CD4-positive, alpha-beta T cell (primary cell): ENCODE results near the gene ARHGAP15. TPM values are rescaled to one million over a fixed set of nuclear protein-coding genes. Genes with fewer than 3 reads are reported as not detected.

Experiments used
- ATAC-seq: fragments of 200-7000 bp; cut with Tn5 transposase; one replicate; pipeline ENCODE4 v1.10.0; 2022; ENCODE audit warnings: mild to moderate bottlenecking; ENCODE audit not compliant: poor library complexity
- CTCF ChIA-PET: fragments of 350-600 bp; sonication (Branson Sonifier 250); formaldehyde crosslinking; loops from one replicate; lab custom pipeline; 2021; ENCODE audit warnings: antibody characterized with exemption, inconsistent platforms; lab: Charles Lee
- POLR2A ChIA-PET: fragments of 350-600 bp; sonication (Branson Sonifier 250); formaldehyde crosslinking; loops from one replicate; lab custom pipeline; 2021; ENCODE audit warnings: antibody characterized with exemption, inconsistent platforms; lab: Charles Lee
- DNase-seq, 14 experiments: peaks; one replicate each; pipeline ENCODE4 v3.0.0-alpha.2; 2013 to 2020; ENCODE audit warnings: mixed read lengths in 2 of 14
- H3K27ac ChIP-seq, 2 donors: one replicate each; pipeline versions ENCODE4 v1.5.1 to v1.7.0; 2013; ENCODE audit warnings: low read length in 2 of 2, low read depth in 1 of 2, mild to moderate bottlenecking in 1 of 2
- H3K27me3 ChIP-seq, 2 experiments: 1 replicate in 1 of 2; 2 replicates in 1 of 2; pipeline versions ENCODE4 v1.6.1 to v1.7.0; 2013; ENCODE audit warnings: low read length in 2 of 2, control low read depth in 1 of 2, mild to moderate bottlenecking in 1 of 2, moderate library complexity in 1 of 2; ENCODE audit not compliant: insufficient read depth in 2 of 2, control insufficient read depth in 1 of 2
- H3K36me3 ChIP-seq: one replicate; pipeline ENCODE4 v1.6.1; 2013; ENCODE audit warnings: low read length, control low read depth; ENCODE audit not compliant: insufficient read depth
- H3K4me1 ChIP-seq: one replicate; pipeline ENCODE4 v1.6.1; 2013; ENCODE audit warnings: low read length, control low read depth; ENCODE audit not compliant: insufficient read depth
- H3K4me3 ChIP-seq: one replicate; pipeline ENCODE4 v1.5.1; 2013; ENCODE audit warnings: mild to moderate bottlenecking, low read length, moderate library complexity
- H3K9me3 ChIP-seq, 2 experiments: 1 replicate in 1 of 2; 2 replicates in 1 of 2; pipeline versions ENCODE4 v1.6.1 to v1.7.0; 2013; ENCODE audit warnings: low read length in 2 of 2, mild to moderate bottlenecking in 2 of 2, control low read depth in 1 of 2, moderate library complexity in 1 of 2; ENCODE audit not compliant: control insufficient read depth in 1 of 2, insufficient read depth in 1 of 2
- H3K27ac Mint-ChIP-seq: one replicate; pipeline ENCODE4 v1.8.0; 2020; ENCODE audit warnings: mixed read lengths
- H3K27me3 Mint-ChIP-seq: one replicate; pipeline ENCODE4 v1.8.0; 2021; ENCODE audit warnings: mixed read lengths
- H3K36me3 Mint-ChIP-seq: one replicate; pipeline ENCODE4 v1.8.0; 2021; ENCODE audit warnings: low read depth, mixed read lengths
- H3K4me1 Mint-ChIP-seq: one replicate; pipeline ENCODE4 v1.8.0; 2021; ENCODE audit warnings: low read depth, mixed read lengths
- H3K4me3 Mint-ChIP-seq: one replicate; pipeline ENCODE4 v1.8.0; 2020; ENCODE audit warnings: mild to moderate bottlenecking, mixed read lengths
- H3K9me3 Mint-ChIP-seq: one replicate; pipeline ENCODE4 v1.8.0; 2020; ENCODE audit warnings: mixed read lengths
- intact Hi-C, 2 experiments: fragments of 100-400 bp; cut with DNase I in 1 of 2; cut with micrococcal nuclease in 1 of 2; formaldehyde crosslinking; loops; one replicate each; pipeline versions ENCODE4 v1.15.1 to v1.9.0; 2023 to 2025; cut with DNase I, micrococcal nuclease
- total RNA-seq, 174 experiments: library from RNA in 2 of 174; stranded (reverse) in 2 of 174; gene quantifications; one replicate each; pipeline ENCODE4 v1.2.3 and lab custom pipeline; 2021 to 2026
- TF ChIP-seq, protein P1 (sequence below): fragments of 200-600 bp; IDR thresholded peaks from one replicate; pipeline ENCODE4 v1.8.0; 2022; ENCODE audit warnings: antibody characterized with exemption, mild to moderate bottlenecking

The ARHGAP15 gene
- total RNA-seq, 2 experiments from 2014 or later: 158 to 165 TPM

DNA sequence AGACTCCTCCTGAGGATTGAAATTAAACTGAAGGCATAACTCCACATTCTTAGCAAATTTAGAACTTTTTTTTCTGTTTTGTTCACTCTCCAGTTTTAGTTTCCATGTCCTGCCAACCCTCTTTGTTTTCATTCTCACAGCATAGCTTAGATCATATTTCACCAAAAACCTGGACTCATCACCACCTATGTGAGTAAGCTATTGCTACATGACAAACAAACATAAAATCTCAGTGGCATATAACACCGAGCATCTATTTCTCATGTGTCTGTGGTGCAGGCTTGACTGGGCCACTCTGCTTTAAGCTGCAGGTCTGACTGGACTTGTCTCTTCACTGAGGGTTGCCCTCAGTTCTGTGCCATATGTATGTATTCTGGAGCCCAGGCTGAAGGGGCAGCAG, 385.2 kb downstream of the ARHGAP15 start:
- Mint-ChIP-seq H3K36me3 (peaks cover 92% of the 10 kb centered on the region), H3K27me3 (no peaks in the 10 kb centered on the region), H3K4me3 (no peak overlapping the region), H3K9me3 (peaks cover 6% of the 10 kb centered on the region), H3K4me1 (peaks cover 15% of the 10 kb centered on the region), H3K27ac (no peak overlapping the region)
- CTCF ChIA-PET: no interaction called here
- Histone ChIP-seq H3K27me3 (no peaks in the 10 kb centered on the region), H3K9me3 (no peaks in the 10 kb centered on the region), H3K4me1 (no peaks in the 10 kb centered on the region), H3K4me3 (no peak overlapping the region), H3K36me3 (peaks cover 79% of the 10 kb centered on the region), H3K27ac (no peak overlapping the region)
- intact Hi-C loops: no loop called here
- DNase-seq: no peak
- ATAC-seq: no peak
- POLR2A ChIA-PET: no interaction called here
- TF ChIP-seq, protein P1, sequence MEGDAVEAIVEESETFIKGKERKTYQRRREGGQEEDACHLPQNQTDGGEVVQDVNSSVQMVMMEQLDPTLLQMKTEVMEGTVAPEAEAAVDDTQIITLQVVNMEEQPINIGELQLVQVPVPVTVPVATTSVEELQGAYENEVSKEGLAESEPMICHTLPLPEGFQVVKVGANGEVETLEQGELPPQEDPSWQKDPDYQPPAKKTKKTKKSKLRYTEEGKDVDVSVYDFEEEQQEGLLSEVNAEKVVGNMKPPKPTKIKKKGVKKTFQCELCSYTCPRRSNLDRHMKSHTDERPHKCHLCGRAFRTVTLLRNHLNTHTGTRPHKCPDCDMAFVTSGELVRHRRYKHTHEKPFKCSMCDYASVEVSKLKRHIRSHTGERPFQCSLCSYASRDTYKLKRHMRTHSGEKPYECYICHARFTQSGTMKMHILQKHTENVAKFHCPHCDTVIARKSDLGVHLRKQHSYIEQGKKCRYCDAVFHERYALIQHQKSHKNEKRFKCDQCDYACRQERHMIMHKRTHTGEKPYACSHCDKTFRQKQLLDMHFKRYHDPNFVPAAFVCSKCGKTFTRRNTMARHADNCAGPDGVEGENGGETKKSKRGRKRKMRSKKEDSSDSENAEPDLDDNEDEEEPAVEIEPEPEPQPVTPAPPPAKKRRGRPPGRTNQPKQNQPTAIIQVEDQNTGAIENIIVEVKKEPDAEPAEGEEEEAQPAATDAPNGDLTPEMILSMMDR: no peak

- TF ChIP-seq, protein P1: no peak
- peaks cover 6% of the 10 kb centered on the region for H3K9me3 Mint-ChIP-seq
- Histone ChIP-seq H3K27me3 (no peaks in the 10 kb centered on the region), H3K4me3 (no peak overlapping the region), H3K9me3 (no peaks in the 10 kb centered on the region), H3K4me1 (no peaks in the 10 kb centered on the region), H3K36me3 (peaks cover 84% of the 10 kb centered on the region), H3K27ac (no peak overlapping the region)
- CTCF ChIA-PET: no interaction called here
- no peak overlapping the region for H3K4me3 Mint-ChIP-seq
- POLR2A ChIA-PET: no interaction called here
- H3K36me3 Mint-ChIP-seq: peaks cover 96% of the 10 kb centered on the region
- H3K27me3 Mint-ChIP-seq: no peaks in the 10 kb centered on the region
- no peak overlapping the region for H3K27ac Mint-ChIP-seq
- no peak for DNase-seq
- intact Hi-C loops: no loop called here
- H3K4me1 Mint-ChIP-seq: peaks cover 24% of the 10 kb centered on the region
- no peak for ATAC-seq
These were observed 386.1 kb downstream of the ARHGAP15 start for GRCh38 chr2:143515318-143515717.

GRCh38 chr2:143519521-143519920, 390.3 kb downstream of the ARHGAP15 start:
- DNase-seq (no peak), ATAC-seq (no peak)
- Mint-ChIP-seq H3K36me3 (peaks cover 94% of the 10 kb centered on the region), H3K27me3 (no peaks in the 10 kb centered on the region), H3K4me3 (no peak overlapping the region), H3K27ac (no peak overlapping the region), H3K4me1 (peaks cover 65% of the 10 kb centered on the region), H3K9me3 (peaks cover 3% of the 10 kb centered on the region)
- H3K27me3 ChIP-seq: no peaks in the 10 kb centered on the region
- ChIA-PET CTCF (no interaction called here), POLR2A (no interaction called here)
- peaks cover 83% of the 10 kb centered on the region for H3K36me3 ChIP-seq
- no peak overlapping the region for H3K27ac ChIP-seq
- no peaks in the 10 kb centered on the region for H3K9me3 ChIP-seq
- TF ChIP-seq, protein P1: no peak
- intact Hi-C loops: no loop called here
- H3K4me1 ChIP-seq: no peaks in the 10 kb centered on the region
- H3K4me3 ChIP-seq: no peak overlapping the region
